Type B pancreatic cell (in vitro differentiated cells): ENCODE results near the gene BEGAIN. TPM values are rescaled to one million over a fixed set of nuclear protein-coding genes. Genes with fewer than 3 reads are reported as not detected.

Experiments
- DNase-seq: peaks from one replicate; pipeline ENCODE4 v3.0.0; 2021; ENCODE audit warnings: mixed read lengths; ENCODE audit not compliant: unreplicated experiment; ENCODE audit errors: extremely low spot score
- H3K27ac Mint-ChIP-seq: 2 replicates; pipeline ENCODE4 v1.8.0; 2021; ENCODE audit warnings: mild to moderate bottlenecking, mixed read lengths
- H3K27me3 Mint-ChIP-seq: 2 replicates; pipeline ENCODE4 v1.8.0; 2021; ENCODE audit warnings: mixed read lengths
- H3K36me3 Mint-ChIP-seq: 2 replicates; pipeline ENCODE4 v1.8.0; 2021; ENCODE audit warnings: mixed read lengths
- H3K4me1 Mint-ChIP-seq: one replicate; pipeline ENCODE4 v1.8.0; 2021; ENCODE audit warnings: mixed read lengths; ENCODE audit not compliant: unreplicated experiment
- H3K4me3 Mint-ChIP-seq: 2 replicates; pipeline ENCODE4 v1.8.0; 2021; ENCODE audit warnings: mild to moderate bottlenecking, mixed read lengths
- H3K9me3 Mint-ChIP-seq: 2 replicates; pipeline ENCODE4 v1.8.0; 2021; ENCODE audit warnings: mixed read lengths
- CTCF ChIP-seq: fragments of 200-600 bp; sonication (generic); conservative IDR thresholded peaks from 2 replicates; pipeline ENCODE4 v1.5.0; 2021; ENCODE audit warnings: antibody characterized with exemption, mild to moderate bottlenecking
- total RNA-seq: library from RNA; stranded (reverse); gene quantifications from 2 replicates; pipeline ENCODE4 v1.2.1, GENCODE V29; 2021; ENCODE audit warnings: low replicate concordance

Gene BEGAIN
- total RNA-seq, 1 donor from 2014 or later: 1.9 TPM

- no peaks in the 10 kb centered on the region for H3K9me3 Mint-ChIP-seq
- no peak overlapping the region for H3K4me3 Mint-ChIP-seq
- H3K36me3 Mint-ChIP-seq: no peaks in the 10 kb centered on the region
- H3K27me3 Mint-ChIP-seq: peaks cover 68% of the 10 kb centered on the region
- DNase-seq: no peak
- no peak for TF ChIP-seq CTCF
- no peak overlapping the region for H3K27ac Mint-ChIP-seq
- H3K4me1 Mint-ChIP-seq: no peaks in the 10 kb centered on the region
Measured at GRCh38 chr14:100593751-100594624, 6.8 kb upstream of the BEGAIN start.

- Mint-ChIP-seq H3K4me3 (no peak overlapping the region), H3K27ac (no peak overlapping the region), H3K27me3 (peaks cover 67% of the 10 kb centered on the region), H3K9me3 (no peaks in the 10 kb centered on the region), H3K36me3 (no peaks in the 10 kb centered on the region), H3K4me1 (no peaks in the 10 kb centered on the region)
- DNase-seq: no peak
- no peak for TF ChIP-seq CTCF
Measured at GRCh38 chr14:100592972-100593371, 5.8 kb upstream of the BEGAIN start.

GRCh38 chr14:100592461-100592891 is 5.3 kb upstream of the BEGAIN start:
- Mint-ChIP-seq H3K27ac (no peak overlapping the region), H3K9me3 (no peaks in the 10 kb centered on the region), H3K27me3 (peaks cover 67% of the 10 kb centered on the region), H3K4me3 (no peak overlapping the region), H3K4me1 (no peaks in the 10 kb centered on the region), H3K36me3 (no peaks in the 10 kb centered on the region)
- TF ChIP-seq CTCF: no peak
- DNase-seq: no peak

GRCh38 chr14:100591453-100592371 is 4.5 kb upstream of the BEGAIN start:
- DNase-seq: no peak
- TF ChIP-seq CTCF: no peak
- no peak overlapping the region for H3K4me3 Mint-ChIP-seq
- peaks cover 64% of the 10 kb centered on the region for H3K27me3 Mint-ChIP-seq
- no peaks in the 10 kb centered on the region for H3K4me1 Mint-ChIP-seq
- H3K36me3 Mint-ChIP-seq: no peaks in the 10 kb centered on the region
- H3K27ac Mint-ChIP-seq: no peak overlapping the region
- H3K9me3 Mint-ChIP-seq: no peaks in the 10 kb centered on the region

GRCh38 chr14:100590726-100591452 is 3.7 kb upstream of the BEGAIN start:
- Mint-ChIP-seq H3K9me3 (no peaks in the 10 kb centered on the region), H3K4me3 (no peak overlapping the region), H3K27ac (no peak overlapping the region), H3K4me1 (no peaks in the 10 kb centered on the region), H3K36me3 (no peaks in the 10 kb centered on the region), H3K27me3 (peaks cover 63% of the 10 kb centered on the region)
- DNase-seq: no peak
- no peak for TF ChIP-seq CTCF
